GM15510 (cell line): Measurements from ENCODE around the gene CHST15.

ENCODE experiments used
- POLR2A ChIP-seq: IDR thresholded peaks from 3 replicates; pipeline ENCODE4 v1.6.1; 2011; ENCODE audit warnings: borderline replicate concordance; ENCODE audit not compliant: insufficient read length; ENCODE audit errors: extremely low read depth

Gene CHST15

DNA sequence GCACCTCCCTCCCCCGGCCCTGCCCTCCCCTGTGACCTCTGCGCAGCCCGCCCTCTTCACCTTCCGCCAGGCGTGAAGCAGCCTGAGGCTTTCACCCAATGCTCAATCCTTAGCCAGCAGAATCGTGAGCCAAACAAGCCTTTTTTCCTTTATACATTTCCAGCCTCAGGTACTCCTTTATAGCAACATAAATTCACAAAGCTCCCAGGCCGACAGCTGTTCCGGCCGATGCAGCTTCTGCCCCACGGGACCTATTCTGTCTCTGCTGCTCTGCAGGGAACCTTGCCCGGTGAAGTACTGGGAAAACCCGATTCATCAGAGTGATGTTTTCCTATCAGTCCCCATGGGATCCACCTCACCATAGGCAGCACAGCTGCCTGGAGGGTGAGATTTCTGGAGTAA is 87.4 kb downstream of the CHST15 start:
- TF ChIP-seq POLR2A = no peak

DNA sequence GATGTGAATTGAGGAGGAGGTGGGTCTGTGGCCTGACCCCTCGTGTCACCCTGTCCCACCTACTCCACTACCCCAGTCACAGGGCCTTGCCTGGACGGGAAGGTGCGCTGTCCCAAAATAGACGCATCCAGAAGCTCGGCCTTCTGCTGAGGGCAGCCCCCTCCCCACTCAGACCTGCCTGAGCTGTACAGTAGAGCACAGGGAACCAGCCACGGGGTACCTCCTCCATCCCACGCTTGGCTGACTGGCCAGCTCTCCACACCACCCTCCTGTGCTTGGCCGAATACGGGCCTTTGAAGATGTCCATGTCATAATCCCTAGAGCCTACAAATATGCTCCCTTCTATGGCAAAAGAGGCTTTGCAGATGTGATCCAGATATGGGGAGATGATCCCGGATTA is 88.3 kb downstream of the CHST15 start:
- no peak for TF ChIP-seq POLR2A

DNA sequence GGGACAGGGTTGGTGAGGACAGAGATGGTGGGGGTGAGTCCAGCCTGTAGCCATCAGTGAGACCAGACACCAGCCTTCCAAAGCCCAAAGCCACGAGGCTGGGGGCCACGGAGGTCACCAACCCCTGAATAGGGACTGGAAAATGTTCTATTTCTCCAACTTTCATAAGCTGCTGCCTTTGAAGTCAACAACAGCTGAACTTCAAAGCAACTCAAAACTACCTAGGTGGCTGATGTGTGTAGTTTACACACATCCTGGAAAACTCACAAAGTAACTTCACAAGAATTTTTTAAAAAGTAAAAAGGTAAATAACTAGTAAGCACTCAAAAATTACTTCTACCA is 88.8 kb downstream of the CHST15 start:
- TF ChIP-seq POLR2A = no peak

DNA sequence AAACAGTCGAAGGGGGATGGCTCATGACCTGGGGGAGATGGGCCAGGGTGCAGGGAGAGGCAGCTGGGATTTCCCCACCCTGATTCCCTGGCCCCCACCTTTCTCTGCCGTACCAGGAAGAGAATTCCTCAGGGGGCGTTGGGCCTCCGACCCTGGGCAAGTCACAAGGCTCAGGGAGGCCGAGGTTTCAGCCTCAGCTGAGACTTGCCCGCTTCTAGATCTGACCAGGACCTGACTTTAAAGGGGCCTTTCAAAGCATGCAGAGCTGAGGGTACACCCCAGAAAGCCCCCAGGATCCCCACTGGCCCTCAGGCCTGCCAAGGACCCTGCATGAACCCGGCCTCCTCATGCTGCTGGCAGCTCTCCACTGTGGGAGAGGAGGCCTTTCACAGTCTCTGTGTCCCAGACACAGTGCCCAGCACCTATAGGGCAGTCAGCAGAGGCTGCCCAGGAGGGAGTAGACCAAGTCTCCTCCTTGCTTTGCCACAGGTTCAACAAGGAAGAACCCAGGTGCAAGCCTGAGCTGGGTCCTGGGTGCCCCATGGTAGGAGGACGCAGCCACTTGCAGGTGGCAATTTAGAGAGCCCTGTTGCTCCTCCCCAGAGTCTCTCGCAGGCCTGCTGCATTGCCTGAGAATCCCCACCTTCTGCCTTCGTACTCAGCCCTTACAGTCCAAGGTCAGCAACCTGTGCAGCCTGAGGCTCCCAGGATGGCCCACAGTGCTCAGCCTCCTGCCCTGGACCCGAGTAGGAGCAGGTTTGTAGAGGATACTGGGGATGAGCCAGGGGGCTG is 89.3 kb downstream of the CHST15 start:
- no peak for TF ChIP-seq POLR2A

DNA sequence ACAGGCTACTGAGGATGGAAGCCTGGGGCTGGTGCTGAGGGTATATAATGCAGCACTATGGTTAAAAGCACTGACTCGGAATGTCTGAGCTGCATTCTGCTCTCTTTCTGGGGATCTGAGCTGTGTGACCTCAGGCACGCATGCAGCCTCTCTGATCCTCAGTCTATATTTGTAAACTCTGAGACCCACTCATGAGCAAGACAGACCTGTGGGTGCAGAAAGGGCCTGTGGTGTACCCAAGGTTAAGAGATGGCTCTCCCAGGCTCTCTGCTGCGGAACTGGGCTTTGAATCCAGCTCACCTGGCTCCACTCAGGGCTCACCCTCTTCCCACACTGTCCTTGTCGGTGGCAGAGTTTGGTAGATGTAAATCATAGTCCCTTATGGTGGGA is 89.9 kb downstream of the CHST15 start:
- TF ChIP-seq POLR2A = no peak

DNA sequence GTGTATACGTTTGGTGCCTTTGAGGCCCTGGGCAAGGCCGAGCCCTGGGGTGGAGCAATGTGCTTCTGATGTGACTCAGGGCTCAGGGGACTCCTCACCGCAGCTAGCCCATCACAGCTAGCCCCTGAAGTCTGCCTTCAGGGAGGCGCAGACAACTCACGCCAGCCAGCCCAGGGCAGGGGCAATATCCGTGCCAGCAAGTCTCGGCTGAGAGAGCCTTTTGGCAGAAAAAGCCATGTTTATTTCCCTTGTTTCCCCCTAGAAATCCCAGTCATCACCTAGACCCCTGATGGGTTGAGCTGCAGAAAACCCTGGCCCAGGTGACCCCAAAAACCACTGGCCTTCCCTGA is 90.4 kb downstream of the CHST15 start:
- no peak for TF ChIP-seq POLR2A

DNA sequence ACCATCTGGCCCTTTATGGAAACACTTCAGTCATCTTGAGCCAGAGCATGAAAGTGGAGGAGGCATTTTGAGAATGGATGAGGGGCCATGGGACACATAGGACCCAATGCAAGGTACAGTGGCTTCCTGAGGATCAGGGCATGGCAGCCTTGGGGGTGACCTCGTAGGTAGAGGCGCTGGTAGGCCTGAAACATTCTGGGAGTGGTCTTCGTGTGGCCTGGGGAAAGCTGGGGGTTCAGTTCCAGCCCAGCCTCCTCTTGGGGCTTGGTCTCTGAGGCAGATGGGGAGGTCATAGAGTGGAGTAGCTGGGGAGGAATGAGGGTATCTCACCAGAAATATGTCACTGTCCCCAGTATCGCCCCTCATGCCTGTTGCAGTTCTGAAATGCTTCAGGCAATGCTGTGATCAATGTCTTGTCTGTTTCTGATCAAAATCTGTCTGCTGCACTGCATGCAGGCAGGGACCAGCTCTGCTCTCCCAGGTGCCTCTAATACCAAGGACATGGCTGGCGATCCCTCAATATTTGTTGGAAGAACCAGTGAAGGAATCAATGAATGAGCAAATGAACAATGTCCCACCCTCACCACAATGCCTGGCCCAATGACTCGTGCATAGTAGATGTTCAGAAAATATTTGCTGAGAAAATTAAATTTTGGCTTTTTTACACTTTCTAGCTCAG is 90.9 kb downstream of the CHST15 start:
- TF ChIP-seq POLR2A = no peak

DNA sequence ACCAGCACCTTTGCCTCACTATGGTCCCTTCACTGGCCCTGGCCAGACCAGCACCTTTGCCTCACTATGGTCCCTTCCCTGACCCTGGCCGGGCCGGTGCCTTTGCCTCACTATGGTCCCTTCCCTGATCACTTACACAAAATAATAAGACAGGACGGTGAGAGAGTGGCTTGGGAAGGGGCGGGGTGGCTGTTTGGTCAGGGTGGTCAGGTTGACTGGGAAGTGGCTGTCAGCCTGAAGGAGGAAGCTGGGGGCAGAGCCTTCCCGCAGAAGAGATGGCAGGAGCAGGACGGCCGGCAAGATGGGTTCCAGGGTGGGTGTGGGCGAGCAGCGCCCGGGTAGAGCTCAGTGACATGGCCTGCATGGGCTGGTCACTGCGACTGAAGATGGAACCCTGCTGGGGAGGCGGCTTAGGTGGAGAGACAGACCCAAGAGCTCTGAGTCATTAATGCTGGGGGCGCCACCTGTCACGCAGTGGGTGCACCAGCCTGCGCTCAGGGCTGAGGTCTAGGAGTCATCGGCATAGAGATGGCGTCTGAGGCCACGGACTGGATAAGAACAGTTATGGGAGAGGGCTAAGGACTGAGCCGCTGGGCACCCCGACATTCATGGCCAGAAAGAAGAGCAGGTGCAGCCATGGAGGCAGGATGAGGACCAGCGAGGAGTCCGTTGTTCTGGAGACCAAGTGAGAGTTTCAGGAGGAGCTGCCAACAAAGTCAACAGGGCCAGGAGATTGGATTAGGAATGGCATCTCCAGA is 91.8 kb downstream of the CHST15 start:
- TF ChIP-seq POLR2A = no peak

DNA sequence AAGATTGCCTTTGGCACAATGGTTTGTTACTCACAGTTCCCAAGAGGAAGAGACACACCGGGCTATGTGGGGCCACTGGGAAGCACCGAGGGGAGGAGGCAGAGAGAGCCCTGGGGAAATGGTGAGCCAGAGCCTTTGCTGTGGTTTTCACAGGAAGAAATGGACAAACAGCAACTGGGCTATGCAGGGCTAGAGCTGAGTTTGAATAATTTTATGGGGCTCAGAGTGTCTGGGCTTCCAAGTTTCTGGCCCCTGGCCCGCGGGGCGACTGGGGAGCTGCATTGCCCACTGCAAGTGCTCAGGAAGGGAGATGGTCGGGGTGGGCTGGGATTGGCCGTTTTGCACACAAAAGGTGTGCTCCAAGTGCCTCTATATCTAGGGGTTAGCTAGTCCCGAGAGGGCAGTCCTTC is 92.6 kb downstream of the CHST15 start:
- TF ChIP-seq POLR2A = no peak

DNA sequence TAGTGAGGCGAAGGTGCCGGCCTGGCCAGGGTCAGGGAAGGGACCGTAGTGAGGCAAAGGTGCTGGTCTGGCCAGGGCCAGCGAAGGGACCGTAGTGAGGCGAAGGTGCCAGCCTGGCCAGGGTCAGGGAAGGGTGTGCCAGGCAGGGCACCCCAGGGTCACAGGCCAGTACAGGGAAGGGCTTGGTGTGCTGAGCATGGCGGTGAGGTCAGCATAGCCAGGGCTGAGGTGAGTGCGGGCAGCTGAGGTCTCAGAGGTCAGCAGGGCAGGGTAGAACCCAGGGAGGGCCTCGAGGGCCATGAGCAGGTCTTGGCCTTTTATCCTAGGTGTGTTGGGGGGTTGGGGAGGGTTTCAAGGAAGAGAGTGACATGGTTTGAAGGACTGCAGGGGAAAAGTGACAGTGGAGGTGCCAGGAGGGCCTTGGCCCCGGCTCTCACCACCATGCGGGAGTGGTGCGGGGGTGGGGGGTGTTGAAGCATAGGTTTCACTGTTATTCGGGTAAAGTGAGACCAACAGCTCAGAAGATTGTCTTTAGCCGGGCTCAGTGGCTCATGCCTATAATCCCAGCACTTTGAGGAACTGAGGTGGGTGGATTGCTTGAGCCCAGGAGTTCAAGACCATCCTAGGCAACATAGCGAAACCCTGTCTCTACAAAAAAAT is 93.3 kb downstream of the CHST15 start:
- TF ChIP-seq POLR2A = no peak

DNA sequence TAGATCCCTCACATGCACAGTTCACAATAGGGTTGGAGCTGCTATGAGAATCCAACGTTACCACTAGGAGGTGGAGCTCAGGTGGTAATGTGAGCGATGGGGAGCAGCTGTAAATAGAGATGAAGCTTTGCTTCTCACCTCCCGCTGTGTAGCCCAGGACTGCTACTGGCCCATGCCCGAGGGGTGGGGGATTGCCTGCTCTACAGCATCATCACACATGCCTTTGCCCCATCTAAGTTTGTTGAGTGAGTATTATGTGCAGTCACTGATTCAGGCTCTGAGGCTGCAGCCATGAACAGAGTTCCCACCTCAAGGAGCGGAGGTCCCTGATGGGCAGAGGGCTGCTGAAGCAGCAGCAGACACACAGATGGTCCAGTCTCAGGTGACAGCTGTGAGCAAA is 94.1 kb downstream of the CHST15 start:
- TF ChIP-seq POLR2A = no peak

DNA sequence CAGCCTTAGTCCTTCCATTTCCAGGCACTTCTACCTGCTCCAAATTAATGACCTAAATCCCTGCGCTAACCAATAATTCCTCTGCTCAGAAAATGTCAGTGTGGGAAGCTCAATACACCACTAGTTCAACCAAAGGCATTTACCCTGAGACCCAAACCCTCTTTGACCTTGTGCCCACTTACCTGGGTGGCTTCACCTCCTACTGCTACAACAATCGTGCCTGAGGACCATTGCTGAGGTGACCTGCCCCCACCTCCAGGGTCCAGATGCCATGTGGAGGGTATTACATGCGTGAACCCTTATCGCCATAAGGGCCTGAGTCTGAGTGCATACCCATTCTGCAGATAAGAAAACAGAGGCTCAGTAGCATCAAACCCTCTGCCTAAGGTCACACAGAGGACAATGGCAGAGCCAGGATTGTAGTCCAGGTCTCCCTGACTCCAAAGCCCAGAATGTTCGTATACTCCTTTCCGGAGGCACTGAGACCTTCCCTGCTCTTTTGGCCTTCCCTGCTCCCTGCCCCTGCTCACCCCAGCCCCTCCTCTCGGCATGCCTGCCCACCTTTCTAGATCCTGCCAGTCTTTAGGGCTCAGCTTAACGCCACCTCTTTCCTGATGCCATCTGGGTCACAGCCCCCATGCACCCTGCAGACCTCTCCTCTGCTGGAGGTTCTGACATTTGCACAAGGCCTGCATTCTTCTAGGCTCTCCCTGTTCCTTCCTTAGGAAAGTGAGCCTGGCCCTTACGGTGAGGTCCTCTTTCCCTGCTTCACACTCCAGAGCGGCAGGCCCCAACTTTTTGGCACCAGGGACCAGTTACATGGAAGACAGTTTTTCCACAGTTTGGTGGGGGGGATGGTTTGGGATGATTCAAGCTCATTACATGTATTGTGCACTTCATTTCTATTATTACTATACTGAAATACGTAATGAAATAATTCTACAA is 94.9 kb downstream of the CHST15 start:
- no peak for TF ChIP-seq POLR2A

DNA sequence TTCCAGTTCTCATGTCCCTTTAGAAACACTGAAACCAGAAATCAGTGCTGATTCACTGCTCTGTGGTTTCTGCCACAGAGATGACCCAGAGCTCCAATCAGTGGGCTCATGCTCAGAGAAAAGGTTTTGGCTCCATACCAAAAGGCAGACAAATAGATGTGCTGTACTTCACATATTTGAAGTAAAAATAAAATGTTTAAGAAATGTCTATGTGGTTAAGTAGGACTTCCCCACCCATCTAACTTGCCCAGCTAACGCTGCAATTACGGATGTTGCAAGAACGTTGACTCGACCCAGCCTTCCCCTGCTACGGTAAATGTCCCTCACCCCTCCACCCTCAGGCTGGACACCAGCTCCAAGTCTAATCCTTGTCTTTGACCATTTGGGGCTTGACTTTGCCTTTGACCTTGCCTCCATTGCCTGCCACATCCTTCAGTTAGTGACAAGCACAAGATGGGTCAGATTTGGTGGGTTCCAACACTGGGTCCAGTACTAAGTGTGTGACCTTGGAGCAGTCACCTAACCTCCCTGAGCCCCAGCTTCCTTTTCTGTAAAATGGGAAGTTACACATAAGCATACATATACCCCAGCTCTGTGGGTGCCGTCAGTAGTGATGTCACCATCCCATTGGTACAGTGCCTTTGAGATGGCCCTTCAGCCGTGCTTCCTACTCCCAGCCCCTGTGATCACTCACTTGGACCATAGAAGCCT is 95.8 kb downstream of the CHST15 start:
- TF ChIP-seq POLR2A = no peak
